ENCODE data around the gene PRKCH. TPM values are rescaled to one million over a fixed set of nuclear protein-coding genes. Genes with fewer than 3 reads are reported as not detected.

PRKCH gene
- total RNA-seq, 1 experiment from 2014 or later: 5.8 TPM

- DNase-seq (ENCODE audit: low read depth): peak; percentile 79
Measured at GRCh38 chr14:61585598-61586543, 264.5 kb downstream of the PRKCH start.

- DNase-seq (ENCODE audit: low read depth): no peak
Measured at GRCh38 chr14:61586544-61587055, 265.2 kb downstream of the PRKCH start.

- no peak for DNase-seq (ENCODE audit: low read depth)
Measured at GRCh38 chr14:61587081-61587713, 265.8 kb downstream of the PRKCH start.

- peak; percentile 84 for DNase-seq (ENCODE audit: low read depth)
Measured at GRCh38 chr14:61588419-61588901, 267.1 kb downstream of the PRKCH start.

- no peak for DNase-seq (ENCODE audit: low read depth)
Measured at GRCh38 chr14:61589691-61590581, 268.6 kb downstream of the PRKCH start.

- no peak for DNase-seq (ENCODE audit: low read depth)
Measured at GRCh38 chr14:61591862-61592261, 270.5 kb downstream of the PRKCH start.

- DNase-seq (ENCODE audit: low read depth): no peak
Measured at GRCh38 chr14:61593330-61593729, 272.0 kb downstream of the PRKCH start.

GRCh38 chr14:61596990-61597389, 275.6 kb downstream of the PRKCH start:
- DNase-seq (ENCODE audit: low read depth): peak; percentile 51

GRCh38 chr14:61598980-61599379, 277.6 kb downstream of the PRKCH start:
- no peak for DNase-seq (ENCODE audit: low read depth)

- no peak for DNase-seq (ENCODE audit: low read depth)
Measured at GRCh38 chr14:61599942-61600341, 278.6 kb downstream of the PRKCH start.

Other genes with a start within 250 kb of the PRKCH start
- gene TMEM30B, start 40.2 kb upstream of the PRKCH start, total RNA-seq (2014; rRNA removed; shearing (Covaris generic)): not detected in 2 replicates

Measured in Daoy (cell line).